ENCODE measurements around the gene MRPL30.

MRPL30 gene

DNA sequence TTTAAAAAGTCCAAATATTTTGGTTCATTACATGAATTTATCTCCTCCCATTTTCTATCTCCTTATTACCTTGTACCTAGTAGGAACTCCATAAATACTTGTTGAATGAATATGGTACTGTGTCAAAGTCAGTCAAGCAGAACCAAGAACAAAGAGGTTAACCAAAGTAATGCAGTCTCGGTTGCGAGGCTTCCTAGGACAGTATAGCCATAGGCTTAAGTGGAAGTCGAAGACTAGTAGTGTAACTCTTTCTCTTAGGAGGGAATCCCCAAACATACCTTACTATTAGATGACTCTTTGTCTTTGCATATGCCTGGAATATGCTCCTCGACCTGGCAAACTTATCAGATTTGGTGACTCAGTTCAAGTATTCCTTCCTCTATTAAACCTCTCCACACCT, 21.4 kb upstream of the MRPL30 start:
- no peak overlapping the region for H3K4me3 ChIP-seq (ENCODE audit: low read length)
- H3K4me2 ChIP-seq (ENCODE audit: low read length), result no peak overlapping the region
- H2AFZ ChIP-seq (ENCODE audit: low read depth, low read length), result no peak overlapping the region
- no peaks in the 10 kb centered on the region for H3K9me3 ChIP-seq (ENCODE audit: insufficient read depth, low read length)
- H3K27me3 ChIP-seq (ENCODE audit: low read depth, low read length), result no peaks in the 10 kb centered on the region
- TF ChIP-seq, protein P1, sequence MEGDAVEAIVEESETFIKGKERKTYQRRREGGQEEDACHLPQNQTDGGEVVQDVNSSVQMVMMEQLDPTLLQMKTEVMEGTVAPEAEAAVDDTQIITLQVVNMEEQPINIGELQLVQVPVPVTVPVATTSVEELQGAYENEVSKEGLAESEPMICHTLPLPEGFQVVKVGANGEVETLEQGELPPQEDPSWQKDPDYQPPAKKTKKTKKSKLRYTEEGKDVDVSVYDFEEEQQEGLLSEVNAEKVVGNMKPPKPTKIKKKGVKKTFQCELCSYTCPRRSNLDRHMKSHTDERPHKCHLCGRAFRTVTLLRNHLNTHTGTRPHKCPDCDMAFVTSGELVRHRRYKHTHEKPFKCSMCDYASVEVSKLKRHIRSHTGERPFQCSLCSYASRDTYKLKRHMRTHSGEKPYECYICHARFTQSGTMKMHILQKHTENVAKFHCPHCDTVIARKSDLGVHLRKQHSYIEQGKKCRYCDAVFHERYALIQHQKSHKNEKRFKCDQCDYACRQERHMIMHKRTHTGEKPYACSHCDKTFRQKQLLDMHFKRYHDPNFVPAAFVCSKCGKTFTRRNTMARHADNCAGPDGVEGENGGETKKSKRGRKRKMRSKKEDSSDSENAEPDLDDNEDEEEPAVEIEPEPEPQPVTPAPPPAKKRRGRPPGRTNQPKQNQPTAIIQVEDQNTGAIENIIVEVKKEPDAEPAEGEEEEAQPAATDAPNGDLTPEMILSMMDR (IDR thresholded peaks at IDR 0.05; ENCODE audit: low read depth, low read length), result no peak
- no peak for TF ChIP-seq EZH2phosphoT487 (IDR thresholded peaks at IDR 0.05; ENCODE audit: low read depth)
- no peak overlapping the region for H3K9ac ChIP-seq (ENCODE audit: low read length)
- peaks cover 11% of the 10 kb centered on the region for H3K79me2 ChIP-seq (ENCODE audit: low read length)
- no peak overlapping the region for H3K27ac ChIP-seq (ENCODE audit: low read length)
- no peaks in the 10 kb centered on the region for H4K20me1 ChIP-seq (ENCODE audit: insufficient read depth, low read length)
- peaks cover 10% of the 10 kb centered on the region for H3K4me1 ChIP-seq (ENCODE audit: low read length)
- peaks cover 10% of the 10 kb centered on the region for H3K36me3 ChIP-seq (replicated peaks; ENCODE audit: low read depth, low read length)

DNA sequence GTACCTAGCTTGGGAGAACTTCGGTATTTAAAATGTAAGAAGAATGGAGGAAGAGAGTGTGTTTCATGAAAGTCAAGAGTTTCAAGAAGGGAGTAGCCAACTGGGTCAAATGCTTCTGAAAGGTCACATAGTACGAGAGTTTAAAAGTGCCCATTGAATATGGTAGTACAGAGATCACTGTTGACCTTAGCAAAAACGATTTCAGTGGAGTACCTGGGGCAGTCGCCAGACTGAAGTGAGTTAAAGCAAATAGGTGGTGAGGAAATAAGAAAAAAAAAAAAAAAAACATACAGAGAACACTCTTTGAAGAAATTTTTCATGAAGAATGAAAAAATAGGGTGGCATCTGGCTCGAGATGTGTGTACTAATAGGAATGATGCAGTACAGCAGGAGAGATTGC, 14.8 kb upstream of the MRPL30 start:
- no peaks in the 10 kb centered on the region for H3K27me3 ChIP-seq (ENCODE audit: low read depth, low read length)

DNA sequence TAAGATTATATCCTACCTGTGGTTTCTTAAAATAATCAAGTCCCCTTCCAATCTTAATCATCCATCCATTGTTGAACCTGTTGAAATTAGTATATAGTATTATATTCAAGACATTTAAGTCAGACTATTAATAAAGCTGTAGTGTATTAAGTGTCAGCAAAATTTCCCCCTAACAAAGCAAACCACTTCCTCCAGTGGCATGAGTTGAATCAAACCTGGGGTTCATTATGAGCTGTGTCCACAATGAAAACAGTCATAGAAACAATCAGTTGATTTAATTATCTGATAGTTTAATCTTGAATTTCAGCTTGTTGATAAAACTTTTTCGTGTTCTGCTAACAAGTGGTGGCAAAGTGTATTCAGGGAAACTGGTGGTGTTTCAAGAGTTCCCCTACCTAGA, 11.4 kb upstream of the MRPL30 start:
- H2AFZ ChIP-seq (ENCODE audit: low read depth, low read length), result no peak overlapping the region
- H3K36me3 ChIP-seq (replicated peaks; ENCODE audit: low read depth, low read length), result peaks cover 19% of the 10 kb centered on the region
- no peaks in the 10 kb centered on the region for H3K79me2 ChIP-seq (ENCODE audit: low read length)
- no peak overlapping the region for H3K27ac ChIP-seq (ENCODE audit: low read length)
- H3K4me3 ChIP-seq (ENCODE audit: low read length), result no peak overlapping the region
- H4K20me1 ChIP-seq (ENCODE audit: insufficient read depth, low read length), result no peaks in the 10 kb centered on the region
- TF ChIP-seq, protein P1 (IDR thresholded peaks at IDR 0.05; ENCODE audit: low read depth, low read length), result no peak
- TF ChIP-seq EZH2phosphoT487 (IDR thresholded peaks at IDR 0.05; ENCODE audit: low read depth), result no peak
- H3K4me2 ChIP-seq (ENCODE audit: low read length), result no peak overlapping the region
- no peaks in the 10 kb centered on the region for H3K27me3 ChIP-seq (ENCODE audit: low read depth, low read length)
- H3K9me3 ChIP-seq (ENCODE audit: insufficient read depth, low read length), result no peaks in the 10 kb centered on the region
- no peak overlapping the region for H3K9ac ChIP-seq (ENCODE audit: low read length)
- H3K4me1 ChIP-seq (ENCODE audit: low read length), result 0 out of 2 replicates have a peak, but pooled peaks cover 4% of the 10 kb centered on the region

More for the DNA sequence above, 14.8 kb upstream of the MRPL30 start:
- no peaks in the 10 kb centered on the region for H4K20me1 ChIP-seq (ENCODE audit: insufficient read depth, low read length)
- H3K4me2 ChIP-seq (ENCODE audit: low read length), result no peak overlapping the region
- H3K4me3 ChIP-seq (ENCODE audit: low read length), result no peak overlapping the region
- H3K9ac ChIP-seq (ENCODE audit: low read length), result no peak overlapping the region
- TF ChIP-seq EZH2phosphoT487 (IDR thresholded peaks at IDR 0.05; ENCODE audit: low read depth), result no peak
- TF ChIP-seq, protein P1 (IDR thresholded peaks at IDR 0.05; ENCODE audit: low read depth, low read length), result no peak
- peaks cover 16% of the 10 kb centered on the region for H3K36me3 ChIP-seq (replicated peaks; ENCODE audit: low read depth, low read length)
- no peak overlapping the region for H2AFZ ChIP-seq (ENCODE audit: low read depth, low read length)
- no peaks in the 10 kb centered on the region for H3K9me3 ChIP-seq (ENCODE audit: insufficient read depth, low read length)
- no peak overlapping the region for H3K27ac ChIP-seq (ENCODE audit: low read length)
- 0 out of 2 replicates have a peak, but pooled peaks cover 4% of the 10 kb centered on the region for H3K4me1 ChIP-seq (ENCODE audit: low read length)
- no peaks in the 10 kb centered on the region for H3K79me2 ChIP-seq (ENCODE audit: low read length)

DNA sequence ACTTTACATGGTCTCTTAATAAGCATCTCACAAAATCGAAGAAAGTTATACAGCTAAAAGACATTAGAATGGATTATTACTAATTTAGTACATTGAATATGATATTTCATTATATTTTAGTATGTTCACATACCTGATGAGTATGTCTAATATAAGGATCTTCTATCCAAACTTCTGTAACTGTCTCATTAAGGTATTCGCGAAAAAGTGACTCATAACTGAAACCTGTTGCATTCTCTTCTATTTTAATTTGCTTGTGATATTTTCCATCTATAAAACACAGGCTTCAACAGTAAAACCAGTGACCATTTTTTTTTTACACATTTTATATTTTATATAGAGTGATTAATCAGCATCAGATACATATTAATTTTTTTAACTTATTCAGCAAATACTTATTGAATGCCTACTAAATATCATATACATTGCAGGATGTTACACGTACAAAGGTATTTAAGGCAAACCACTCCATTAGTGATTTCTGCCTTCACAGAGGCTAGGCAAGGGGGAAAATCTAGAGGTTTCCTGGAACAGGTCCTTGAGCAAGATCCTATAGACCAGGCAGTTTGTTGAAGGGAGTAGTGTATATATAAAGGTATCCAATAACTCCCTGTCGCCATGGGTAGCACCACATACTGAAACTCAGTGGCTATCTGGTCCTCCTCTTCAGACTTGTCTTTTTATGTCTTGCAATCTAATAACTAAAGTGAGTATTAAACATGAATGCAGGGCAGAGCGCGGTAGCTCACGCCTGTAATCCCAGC, 9.4 kb upstream of the MRPL30 start:
- Histone ChIP-seq H3K9me3 (ENCODE audit: insufficient read depth, low read length) (no peaks in the 10 kb centered on the region), H3K4me3 (ENCODE audit: low read length) (no peak overlapping the region), H3K79me2 (ENCODE audit: low read length) (no peaks in the 10 kb centered on the region), H4K20me1 (ENCODE audit: insufficient read depth, low read length) (no peaks in the 10 kb centered on the region), H3K27me3 (ENCODE audit: low read depth, low read length) (no peaks in the 10 kb centered on the region), H3K36me3 (replicated peaks; ENCODE audit: low read depth, low read length) (peaks cover 15% of the 10 kb centered on the region), H3K4me2 (ENCODE audit: low read length) (no peak overlapping the region), H3K27ac (ENCODE audit: low read length) (no peak overlapping the region), H3K4me1 (ENCODE audit: low read length) (0 out of 2 replicates have a peak, but pooled peaks cover 4% of the 10 kb centered on the region), H2AFZ (ENCODE audit: low read depth, low read length) (no peak overlapping the region), H3K9ac (ENCODE audit: low read length) (no peak overlapping the region)
- TF ChIP-seq, protein P1 (IDR thresholded peaks at IDR 0.05; ENCODE audit: low read depth, low read length), result no peak
- no peak for TF ChIP-seq EZH2phosphoT487 (IDR thresholded peaks at IDR 0.05; ENCODE audit: low read depth)
